ENCODE data around the gene NHLH1.

The NHLH1 gene

GRCh38 chr1:160367934-160368923, 1.4 kb downstream of the NHLH1 start:
- no peak for TF ChIP-seq CTCF (IDR thresholded peaks at IDR 0.05; ENCODE audit: extremely low read depth, insufficient read depth, missing control alignments)
- in situ Hi-C loops (cut with MboI; ENCODE audit: low pct_unique_long_range_greater_than_20kb, low sequenced_read_pairs, unreplicated experiment) = no loop called here
- no peak for DNase-seq (ENCODE audit: low spot score)

GRCh38 chr1:160369087-160369486, 2.2 kb downstream of the NHLH1 start:
- in situ Hi-C loops (cut with MboI; ENCODE audit: low pct_unique_long_range_greater_than_20kb, low sequenced_read_pairs, unreplicated experiment) = no loop called here
- TF ChIP-seq CTCF (IDR thresholded peaks at IDR 0.05; ENCODE audit: extremely low read depth, insufficient read depth, missing control alignments) = no peak
- no peak for DNase-seq (ENCODE audit: low spot score)

- TF ChIP-seq CTCF (IDR thresholded peaks at IDR 0.05; ENCODE audit: extremely low read depth, insufficient read depth, missing control alignments) = no peak
- DNase-seq (ENCODE audit: low spot score) = no peak
- in situ Hi-C loops (cut with MboI; ENCODE audit: low pct_unique_long_range_greater_than_20kb, low sequenced_read_pairs, unreplicated experiment) = no loop called here
These were observed 3.9 kb downstream of the NHLH1 start for GRCh38 chr1:160370561-160371345.

- no peak for DNase-seq (ENCODE audit: low spot score)
- no peak for TF ChIP-seq CTCF (IDR thresholded peaks at IDR 0.05; ENCODE audit: extremely low read depth, insufficient read depth, missing control alignments)
- in situ Hi-C loops (cut with MboI; ENCODE audit: low pct_unique_long_range_greater_than_20kb, low sequenced_read_pairs, unreplicated experiment) = no loop called here
These were observed 4.4 kb downstream of the NHLH1 start for GRCh38 chr1:160371346-160371631.

GRCh38 chr1:160371756-160372155, 4.9 kb downstream of the NHLH1 start:
- no peak for TF ChIP-seq CTCF (IDR thresholded peaks at IDR 0.05; ENCODE audit: extremely low read depth, insufficient read depth, missing control alignments)
- no peak for DNase-seq (ENCODE audit: low spot score)
- in situ Hi-C loops (cut with MboI; ENCODE audit: low pct_unique_long_range_greater_than_20kb, low sequenced_read_pairs, unreplicated experiment) = no loop called here

- no peak for TF ChIP-seq CTCF (IDR thresholded peaks at IDR 0.05; ENCODE audit: extremely low read depth, insufficient read depth, missing control alignments)
- in situ Hi-C loops (cut with MboI; ENCODE audit: low pct_unique_long_range_greater_than_20kb, low sequenced_read_pairs, unreplicated experiment) = no loop called here
- no peak for DNase-seq (ENCODE audit: low spot score)
These were observed 6.8 kb downstream of the NHLH1 start for GRCh38 chr1:160373696-160374095.
